Stomach (tissue), 9 donors: Measurements from ENCODE around the gene FMO2. TPM values are rescaled to one million over a fixed set of nuclear protein-coding genes. Genes with fewer than 3 reads are reported as not detected.

Experiments used
- DNase-seq, 2 donors: peaks; one replicate each; pipeline versions ENCODE4 v3.0.0 to v3.0.0-alpha.2; 2013 to 2019
- H3K27ac ChIP-seq, 5 donors: fragments of 200-600 bp in 4 of 5; sonication (generic) in 4 of 5; one replicate each; pipeline ENCODE4 v1.5.1; 2013 to 2019; ENCODE audit warnings: mild to moderate bottlenecking in 1 of 5, moderate library complexity in 1 of 5
- H3K27me3 ChIP-seq, 3 donors: fragments of 200-600 bp; sonication (generic); one replicate each; pipeline ENCODE4 v1.5.1; 2017 to 2019; ENCODE audit warnings: mixed run types in 1 of 3
- H3K36me3 ChIP-seq, 4 donors: fragments of 200-600 bp; sonication (generic); 1 replicate in 3 of 4; 2 replicates in 1 of 4; pipeline ENCODE4 v1.5.1; 2016 to 2019
- H3K4me1 ChIP-seq, 4 donors: fragments of 200-600 bp; sonication (generic); one replicate each; pipeline ENCODE4 v1.5.1; 2016 to 2019
- H3K4me3 ChIP-seq, 4 donors: fragments of 200-600 bp; sonication (generic) in 3 of 4; one replicate each; pipeline ENCODE4 v1.5.1; 2016 to 2019; ENCODE audit warnings: mild to moderate bottlenecking in 1 of 4
- H3K9me3 ChIP-seq, 4 donors: fragments of 200-600 bp; sonication (generic); one replicate each; pipeline ENCODE4 v1.5.1; 2016 to 2019
- CTCF ChIP-seq, 7 experiments: fragments of 450-650 bp in 4 of 7; fragments of 200-600 bp in 3 of 7; sonication (generic) in 3 of 7; IDR thresholded peaks; one replicate each; pipeline ENCODE4 v1.5.1; 2016 to 2019; ENCODE audit warnings: antibody characterized with exemption in 7 of 7, control low read depth in 2 of 7, mild to moderate bottlenecking in 1 of 7
- EP300 ChIP-seq: sonication (generic); formaldehyde crosslinking; IDR thresholded peaks from one replicate; pipeline ENCODE4 v1.6.1; 2017; ENCODE audit warnings: antibody characterized with exemption
- POLR2A ChIP-seq, 4 donors: fragments of 450-650 bp; IDR thresholded peaks; one replicate each; pipeline ENCODE4 v1.6.1; 2016; ENCODE audit warnings: antibody characterized with exemption in 4 of 4, control low read depth in 2 of 4, mild to moderate bottlenecking in 1 of 4, moderate library complexity in 1 of 4
- POLR2AphosphoS5 ChIP-seq, 3 donors: sonication (generic); formaldehyde crosslinking; IDR thresholded peaks; one replicate each; pipeline ENCODE4 v1.6.1; 2016; ENCODE audit warnings: antibody characterized with exemption in 3 of 3
- WGBS, 5 donors: extraction: QIAGEN DNeasy Blood & Tissue Kit in 3 of 5; methylation state at CpG; one replicate each; pipeline versions ENCODE4 v1.1.5 to v1.1.7; 2013 to 2018; 5-methylcytosine and 5-hydroxymethylcytosine counted together
- intact Hi-C: fragments of 100-400 bp; cut with DNase I; formaldehyde crosslinking; loops from one replicate; pipeline ENCODE4 v1.15.1; 2023; ENCODE audit warnings: low total_unique reads
- polyA plus RNA-seq, 3 donors: library from polyadenylated mRNA; stranded (reverse); fragments of 200-250 nt; gene quantifications; one replicate each; pipeline ENCODE4 v1.2.3, GENCODE V29; 2013
- total RNA-seq, 5 donors: library from RNA; depleted of rRNA; stranded (reverse); fragments of >200 nt; gene quantifications; one replicate each; pipeline versions ENCODE4 v1.1.0 to v1.2.3, GENCODE V29; 2014 to 2016
- donor health status: healthy with polysubstance abuse.
- donor health status: Bipolar disorder and iron deficiency.
- donor health status: healthy.

The FMO2 gene
- total and polyA plus RNA-seq, 8 donors = 2.8 to 47.3 (median 5.8) TPM; not detected in 1

DNA sequence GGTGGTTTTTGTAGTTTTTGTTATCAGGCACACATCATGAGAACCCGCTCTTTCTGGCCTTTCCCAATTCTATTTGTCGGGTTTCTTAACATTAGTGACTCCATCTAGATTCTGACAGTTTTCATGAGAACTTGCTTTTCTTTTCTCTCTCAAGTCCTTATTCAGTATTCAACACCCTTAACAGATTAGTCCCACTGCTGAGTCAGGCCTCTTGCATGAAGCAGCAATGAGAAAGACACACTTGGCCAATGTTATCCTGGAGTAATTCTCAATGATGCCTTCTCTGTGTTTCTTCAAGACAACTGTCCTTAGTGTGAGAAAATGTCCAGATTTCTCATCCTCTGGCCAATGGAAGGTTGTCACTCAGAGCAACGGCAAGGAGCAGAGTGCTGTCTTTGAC is 11.3 kb downstream of the FMO2 start:
- TF ChIP-seq EP300 (no peak), POLR2AphosphoS5 (IDR thresholded peaks at IDR 0.05) (no peak), POLR2A (IDR thresholded peaks at IDR 0.05) (no peak), CTCF (IDR thresholded peaks at IDR 0.05) (no peak)
- H3K27ac ChIP-seq = peak overlapping the region in 2 of 5 donors; percentile 1 to 35
- WGBS, 5 donors = 65 to 89% (median 82%) methylated on average over 3 of the region's 3 CpGs

DNA sequence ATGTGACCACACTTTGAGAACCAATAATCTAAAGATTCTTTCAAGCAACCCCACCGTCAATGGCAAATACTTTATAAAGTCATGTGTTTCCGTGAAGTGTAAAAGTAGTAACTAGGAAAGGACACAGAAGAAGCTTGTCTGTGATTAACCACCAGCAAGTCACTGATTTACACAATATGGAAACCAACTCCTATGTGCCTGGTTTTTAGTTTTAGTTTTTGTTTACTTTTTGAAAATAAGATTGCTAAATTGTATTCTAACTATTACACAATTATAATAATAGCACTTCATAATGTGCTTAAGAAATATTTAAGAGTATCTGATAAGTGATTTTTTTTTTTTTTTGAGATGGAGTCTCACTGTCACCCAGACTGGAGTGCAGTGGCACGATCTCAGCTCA is 13.0 kb downstream of the FMO2 start:
- WGBS, 5 donors = 93 to 97% (median 94%) methylated on average over 3 of the region's 3 CpGs
- no peak overlapping the region for H3K27ac ChIP-seq
- no peak for DNase-seq

More for the DNA sequence above, 11.3 kb downstream of the FMO2 start:
- Histone ChIP-seq H3K9me3 (no peaks in the 10 kb centered on the region), H3K36me3 (no peaks in the 10 kb centered on the region), H3K4me1 (peaks cover 0 to 8% (median 4%) of the 10 kb centered on the region in 4 donors), H3K27me3 (no peaks in the 10 kb centered on the region), H3K4me3 (no peak overlapping the region)
- intact Hi-C loops = no loop called here
- no peak for DNase-seq

DNA sequence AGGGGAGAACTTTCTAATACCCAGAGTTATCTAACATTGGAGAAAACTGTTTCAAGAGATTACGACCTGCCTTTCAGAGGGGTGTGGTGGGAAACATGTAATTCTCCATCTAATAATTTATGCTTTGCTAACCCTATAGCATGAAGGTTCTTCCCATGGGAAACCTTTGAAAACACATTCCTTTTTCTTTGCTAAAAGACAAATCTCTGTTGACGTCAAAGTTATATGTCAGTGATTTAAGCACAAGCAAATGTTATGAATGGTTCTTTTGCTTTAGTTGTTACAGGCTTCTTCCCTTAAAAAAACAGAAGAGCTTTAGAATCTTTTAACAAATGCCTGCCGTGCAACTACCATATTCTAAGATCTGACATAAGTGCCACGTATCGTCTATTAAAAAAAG is 19.2 kb downstream of the FMO2 start:
- Histone ChIP-seq H3K4me1 (peaks cover 8 to 38% (median 19%) of the 10 kb centered on the region in 4 donors), H3K27ac (no peak overlapping the region), H3K36me3 (no peaks in the 10 kb centered on the region), H3K27me3 (no peaks in the 10 kb centered on the region), H3K4me3 (no peak overlapping the region), H3K9me3 (no peaks in the 10 kb centered on the region)
- intact Hi-C loops = no loop called here
- no peak for DNase-seq
- 84 to 92% (median 87%) methylated on average over 5 of the region's 5 CpGs for WGBS, 5 donors
- TF ChIP-seq EP300 (no peak), POLR2A (IDR thresholded peaks at IDR 0.05) (no peak), CTCF (IDR thresholded peaks at IDR 0.05) (no peak), POLR2AphosphoS5 (IDR thresholded peaks at IDR 0.05) (no peak)

More for the DNA sequence above, 13.0 kb downstream of the FMO2 start:
- intact Hi-C loops = no loop called here
- no peak for TF ChIP-seq EP300
- no peak for TF ChIP-seq POLR2A (IDR thresholded peaks at IDR 0.05)
- TF ChIP-seq CTCF (IDR thresholded peaks at IDR 0.05) = no peak
- no peak for TF ChIP-seq POLR2AphosphoS5 (IDR thresholded peaks at IDR 0.05)
- Histone ChIP-seq H3K36me3 (no peaks in the 10 kb centered on the region), H3K9me3 (no peaks in the 10 kb centered on the region), H3K4me1 (peaks cover 0 to 8% (median 4%) of the 10 kb centered on the region in 4 donors), H3K4me3 (no peak overlapping the region), H3K27me3 (no peaks in the 10 kb centered on the region)

GRCh38 chr1:171206204-171206977 is 21.3 kb downstream of the FMO2 start:
- intact Hi-C loops = no loop called here
- peak overlapping the region in 1 of 5 donors; percentile 2 for H3K27ac ChIP-seq
- H3K4me3 ChIP-seq = no peak overlapping the region
- TF ChIP-seq CTCF (IDR thresholded peaks at IDR 0.05) (no peak), EP300 (no peak), POLR2AphosphoS5 (IDR thresholded peaks at IDR 0.05) (no peak), POLR2A (IDR thresholded peaks at IDR 0.05) (no peak)
- no peaks in the 10 kb centered on the region for H3K9me3 ChIP-seq
- WGBS, 5 donors = 65 to 74% (median 71%) methylated on average over 3 of the region's 3 CpGs
- no peak for DNase-seq
- peaks cover 8 to 57% (median 27%) of the 10 kb centered on the region in 4 donors for H3K4me1 ChIP-seq
- H3K36me3 ChIP-seq = no peaks in the 10 kb centered on the region
- no peaks in the 10 kb centered on the region for H3K27me3 ChIP-seq
